ENCODE results near the gene NFIB.

NFIB gene

GRCh38 chr9:14278291-14278721 lies 35.6 kb downstream of the NFIB start:
- DNase-seq (ENCODE audit: low read depth in 2 of 2), result peak in 1 of 2 experiments; percentile 32

DNA sequence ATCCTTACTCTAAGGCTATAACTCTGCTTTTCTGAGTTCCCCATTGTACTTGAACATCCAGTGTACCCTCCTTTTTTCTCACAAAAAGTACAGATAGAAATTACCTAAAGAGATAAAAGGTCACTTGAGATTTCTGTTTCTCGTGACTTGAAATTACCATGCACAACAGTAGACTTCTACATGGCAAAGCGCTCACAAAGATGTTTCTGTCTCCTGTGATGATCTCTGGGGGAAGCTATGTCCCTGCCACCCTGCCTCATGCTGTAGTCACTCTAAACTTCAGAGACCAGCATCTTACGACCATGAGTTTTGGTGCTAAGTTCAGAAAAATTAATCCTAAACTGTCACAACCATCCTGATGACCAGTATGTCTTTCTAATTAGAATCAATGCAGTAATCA lies 36.2 kb downstream of the NFIB start:
- DNase-seq (ENCODE audit: low read depth in 2 of 2), result no peak

DNA sequence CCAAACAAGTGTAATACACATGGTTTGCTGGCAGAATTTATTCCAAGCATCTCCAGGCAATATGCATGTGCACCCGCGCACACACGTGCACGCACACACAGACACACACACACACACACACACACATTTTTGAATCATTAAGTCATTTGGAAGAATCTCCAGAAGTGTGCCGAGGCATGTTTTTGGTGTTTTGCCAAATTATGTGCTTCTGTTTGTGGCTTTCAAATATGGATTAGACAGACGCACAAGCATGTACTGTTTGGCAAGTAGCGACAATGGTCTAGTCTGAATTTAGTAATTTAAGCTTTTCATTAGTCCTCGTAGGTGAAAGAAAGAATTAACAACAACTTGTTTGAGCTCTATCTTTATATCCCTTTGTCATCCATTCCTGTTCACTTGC lies 36.7 kb downstream of the NFIB start:
- peak; percentile 80 to 87 for DNase-seq (ENCODE audit: low read depth in 2 of 2)

DNA sequence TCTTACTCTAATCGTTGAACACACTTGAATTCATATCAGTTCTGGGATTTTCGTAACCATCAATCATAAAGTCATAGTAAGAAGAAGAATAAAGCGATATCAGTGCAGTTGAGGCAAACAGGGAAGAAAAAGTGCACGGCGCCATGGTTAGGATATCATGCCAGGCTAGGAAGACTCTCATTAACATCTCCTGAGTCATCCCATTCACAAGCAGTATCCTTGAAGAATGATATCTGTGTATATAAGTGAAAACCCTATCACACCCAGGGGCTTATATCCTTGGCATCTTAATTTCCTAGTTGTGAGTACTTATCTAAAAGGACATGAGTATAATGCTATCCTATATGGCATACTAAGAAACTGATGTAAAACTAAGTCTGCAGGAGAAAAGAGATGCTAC lies 38.6 kb downstream of the NFIB start:
- DNase-seq (ENCODE audit: low read depth in 2 of 2), result no peak

GRCh38 chr9:14273696-14274121 lies 40.2 kb downstream of the NFIB start:
- DNase-seq (ENCODE audit: low read depth in 2 of 2), result no peak

- no peak for DNase-seq (ENCODE audit: low read depth in 2 of 2)
Observed at GRCh38 chr9:14272927-14273528, 40.9 kb downstream of the NFIB start.

DNA sequence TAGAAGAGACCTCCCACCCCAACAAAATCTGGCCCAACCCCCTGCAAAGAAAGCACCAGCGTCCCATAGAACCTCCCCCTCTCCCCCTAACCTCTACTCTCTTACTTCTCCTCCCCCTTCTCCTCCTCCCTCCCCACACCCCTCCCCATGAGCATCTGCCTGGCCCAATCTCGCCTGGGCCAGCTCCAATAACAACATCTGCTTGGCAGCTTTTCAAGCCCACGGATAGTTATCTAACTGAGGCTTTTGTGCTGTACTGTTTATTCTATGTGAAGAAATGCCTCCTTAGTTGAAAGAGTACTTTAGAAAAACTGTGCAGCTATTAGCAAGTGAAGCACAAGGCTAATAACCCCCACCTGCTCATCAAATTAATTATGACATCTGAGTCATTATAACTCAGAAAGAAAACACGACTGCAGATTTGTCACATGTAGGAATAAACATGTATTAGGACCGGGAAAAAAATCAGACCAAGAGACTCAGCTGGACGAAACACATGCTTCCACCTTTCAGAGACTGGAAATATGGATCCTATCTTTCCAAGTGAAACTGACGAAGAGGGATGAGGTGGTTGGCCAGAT lies 42.8 kb downstream of the NFIB start:
- peak; percentile 91 to 92 for DNase-seq (ENCODE audit: low read depth in 2 of 2)

DNA sequence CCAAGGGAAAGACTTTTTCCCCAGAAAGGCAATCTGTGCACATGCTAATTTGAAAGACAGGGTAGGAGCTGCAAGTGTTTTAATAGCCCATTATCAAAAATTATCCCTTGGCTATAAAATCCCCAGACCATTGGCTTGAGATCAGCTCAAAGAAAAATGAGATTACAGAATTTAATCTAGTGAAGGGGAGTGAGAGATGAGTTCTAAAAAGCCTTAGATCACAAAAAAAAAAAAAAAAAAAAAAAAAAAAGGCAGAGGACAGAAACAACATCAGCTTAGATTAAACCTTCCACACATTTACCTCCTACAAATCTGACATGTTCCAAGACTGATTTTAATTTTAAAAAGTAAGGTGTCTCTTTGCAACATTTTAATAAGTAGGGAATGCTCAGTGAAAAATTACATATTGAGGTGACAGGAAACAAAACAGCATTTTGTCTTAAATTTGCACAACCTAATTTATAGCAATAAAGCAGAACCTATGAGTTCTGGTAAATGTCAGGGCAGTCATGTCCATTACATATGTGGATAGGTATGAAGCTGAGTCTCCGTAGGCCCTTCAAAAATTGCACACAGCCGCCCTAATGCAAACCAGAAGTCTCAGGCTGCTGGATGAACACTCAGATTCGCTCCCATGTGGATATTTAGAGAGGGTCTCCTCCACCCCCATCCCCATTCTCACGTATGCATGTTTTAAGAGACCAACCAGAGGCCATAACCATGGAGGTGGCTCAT lies 43.4 kb downstream of the NFIB start:
- peak; percentile 86 to 91 for DNase-seq (ENCODE audit: low read depth in 2 of 2)

DNA sequence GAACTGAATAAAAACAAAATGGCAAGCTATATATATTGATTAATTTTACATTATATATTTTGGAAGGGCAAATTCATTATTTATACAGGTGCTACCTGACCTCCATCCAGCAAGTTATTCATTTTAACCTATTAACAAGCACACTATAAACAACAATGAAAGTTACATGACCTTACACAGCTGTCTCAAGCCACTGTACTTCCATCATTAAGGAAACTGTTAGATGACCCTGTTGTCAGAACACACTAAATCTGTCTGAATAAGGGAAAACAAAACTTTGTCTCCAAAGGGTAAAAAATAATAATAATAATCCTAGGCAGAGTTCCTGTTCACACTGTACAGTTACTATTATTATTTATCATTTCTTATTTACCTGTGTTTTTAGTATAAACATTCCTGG lies 44.0 kb downstream of the NFIB start:
- DNase-seq (ENCODE audit: low read depth in 2 of 2), result no peak

GRCh38 chr9:14263707-14264483 lies 50.0 kb downstream of the NFIB start:
- DNase-seq (ENCODE audit: low read depth in 2 of 2), result no peak

GRCh38 chr9:14262827-14263226 lies 51.1 kb downstream of the NFIB start:
- no peak for DNase-seq (ENCODE audit: low read depth in 2 of 2)

- no peak for DNase-seq (ENCODE audit: low read depth in 2 of 2)
Observed at GRCh38 chr9:14261616-14262015, 52.3 kb downstream of the NFIB start.

DNA sequence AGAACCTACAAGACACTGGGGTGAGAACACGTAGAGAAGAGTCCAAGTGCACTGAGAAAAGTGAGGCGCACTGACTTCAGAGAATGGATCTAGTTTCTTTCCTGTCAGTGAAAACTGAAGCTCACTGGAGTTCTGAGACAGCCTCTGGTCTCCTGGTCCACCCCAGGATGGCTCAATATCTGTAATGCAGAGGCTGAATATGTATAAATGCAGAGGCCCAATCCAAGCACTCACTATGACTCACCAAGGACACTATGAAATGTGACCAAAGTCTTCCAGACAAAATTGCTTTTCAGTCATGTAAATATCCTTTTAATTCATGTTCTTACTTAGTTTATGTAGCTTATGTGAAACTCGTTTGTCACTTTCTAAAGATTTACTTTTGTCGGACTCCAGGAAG lies 53.8 kb downstream of the NFIB start:
- no peak for DNase-seq (ENCODE audit: low read depth in 2 of 2)

DNA sequence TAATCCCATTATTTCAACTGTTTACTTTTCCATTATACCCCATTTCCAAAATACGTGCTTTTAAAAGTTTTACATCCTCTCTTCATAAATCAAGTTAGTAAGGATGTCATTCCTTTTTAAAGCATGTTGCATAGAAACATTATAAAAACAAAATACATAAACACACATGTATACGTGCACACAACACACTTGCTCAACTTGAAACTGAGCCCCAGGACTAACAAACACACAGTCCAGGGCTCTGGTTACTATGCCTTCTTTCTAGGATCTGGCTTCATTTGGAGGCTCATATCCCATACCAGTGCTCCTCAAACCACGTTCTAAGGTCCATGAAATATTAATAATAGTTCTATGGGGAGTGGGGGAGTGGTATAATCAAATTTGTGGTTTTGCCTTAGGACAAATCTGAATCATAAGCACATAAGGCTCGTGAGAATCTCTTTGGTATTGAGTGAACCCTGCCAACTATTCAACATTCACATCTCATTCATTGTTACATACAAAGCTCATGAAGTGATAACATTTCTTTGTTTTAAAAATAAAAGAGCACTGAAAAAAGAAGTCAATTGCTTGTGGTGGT lies 55.2 kb downstream of the NFIB start:
- DNase-seq (ENCODE audit: low read depth in 2 of 2), result peak in 1 of 2 experiments; percentile 64

DNA sequence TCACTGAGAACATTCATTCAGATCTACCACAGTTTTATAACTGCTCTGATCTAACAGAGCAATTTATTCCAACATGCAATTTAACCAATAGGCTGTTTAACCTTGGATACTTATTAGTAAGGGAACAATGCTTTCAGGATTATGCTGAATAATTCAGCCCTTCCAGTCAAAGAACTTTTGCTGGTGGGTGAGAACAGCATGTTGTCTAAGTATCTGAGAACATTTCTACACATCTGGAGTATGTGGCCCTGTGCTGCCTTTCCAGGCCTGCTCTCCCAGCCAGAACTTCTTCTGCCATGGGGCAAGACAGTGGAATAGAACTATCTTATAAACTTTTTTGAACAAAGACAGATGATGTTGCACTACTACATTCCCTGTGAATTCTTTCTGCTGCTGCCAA lies 55.8 kb downstream of the NFIB start:
- DNase-seq (ENCODE audit: low read depth in 2 of 2), result no peak

GRCh38 chr9:14256588-14256987 lies 57.4 kb downstream of the NFIB start:
- DNase-seq (ENCODE audit: low read depth in 2 of 2), result no peak

GRCh38 chr9:14251154-14252071 lies 62.5 kb downstream of the NFIB start:
- peak in 1 of 2 experiments; percentile 50 for DNase-seq (ENCODE audit: low read depth in 2 of 2)

GRCh38 chr9:14250794-14251153 lies 63.2 kb downstream of the NFIB start:
- DNase-seq (ENCODE audit: low read depth in 2 of 2), result no peak

GRCh38 chr9:14249527-14249926 lies 64.4 kb downstream of the NFIB start:
- no peak for DNase-seq (ENCODE audit: low read depth in 2 of 2)

DNA sequence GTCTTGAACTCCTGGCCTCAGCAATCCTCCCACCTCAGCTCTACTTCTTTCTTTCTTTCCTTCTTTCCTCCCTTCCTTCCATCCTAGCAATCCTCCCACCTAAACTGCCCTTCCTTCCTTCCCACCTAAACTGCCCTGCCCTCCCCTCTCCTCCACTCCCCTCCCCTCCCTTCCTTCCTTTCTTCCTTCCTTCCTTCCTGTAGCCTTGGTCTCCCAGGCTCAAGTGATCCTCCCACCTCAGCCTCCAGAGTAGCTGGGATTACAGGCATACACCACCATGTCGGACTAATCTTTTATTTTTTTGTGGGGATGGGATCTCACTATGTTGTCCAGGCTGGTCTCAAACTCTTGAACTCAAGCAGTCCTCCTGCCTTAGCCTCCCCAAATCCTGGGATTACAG lies 65.8 kb downstream of the NFIB start:
- DNase-seq (ENCODE audit: low read depth in 2 of 2), result no peak

DNA sequence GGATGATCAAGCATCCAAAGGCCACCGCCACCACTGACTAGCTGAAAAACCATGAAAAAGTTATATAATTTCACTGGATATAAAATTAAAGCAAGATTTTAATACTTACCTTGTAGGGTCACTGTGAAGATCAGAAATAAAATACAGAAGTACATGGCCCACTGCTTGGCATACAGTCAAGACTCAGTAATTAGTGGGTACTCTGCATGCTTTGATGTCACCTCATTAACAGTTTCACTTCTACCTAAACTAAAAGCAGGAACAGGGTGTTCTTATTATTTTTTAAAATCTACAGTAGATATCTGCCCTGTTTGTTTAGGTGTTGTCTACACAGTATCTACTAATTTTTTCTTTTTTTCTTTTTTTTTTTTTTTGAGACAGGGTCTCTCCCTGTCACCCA lies 66.4 kb downstream of the NFIB start:
- DNase-seq (ENCODE audit: low read depth in 2 of 2), result no peak

Measured in fibroblast of skin of left biceps (primary cell).